OCI-M1 (cell line): ENCODE measurements around the gene LRRC4.

Experiments
- DNase-seq: peaks from one replicate; lab custom pipeline; 2025; lab: John Stamatoyannopoulos, UW

The LRRC4 gene

DNA sequence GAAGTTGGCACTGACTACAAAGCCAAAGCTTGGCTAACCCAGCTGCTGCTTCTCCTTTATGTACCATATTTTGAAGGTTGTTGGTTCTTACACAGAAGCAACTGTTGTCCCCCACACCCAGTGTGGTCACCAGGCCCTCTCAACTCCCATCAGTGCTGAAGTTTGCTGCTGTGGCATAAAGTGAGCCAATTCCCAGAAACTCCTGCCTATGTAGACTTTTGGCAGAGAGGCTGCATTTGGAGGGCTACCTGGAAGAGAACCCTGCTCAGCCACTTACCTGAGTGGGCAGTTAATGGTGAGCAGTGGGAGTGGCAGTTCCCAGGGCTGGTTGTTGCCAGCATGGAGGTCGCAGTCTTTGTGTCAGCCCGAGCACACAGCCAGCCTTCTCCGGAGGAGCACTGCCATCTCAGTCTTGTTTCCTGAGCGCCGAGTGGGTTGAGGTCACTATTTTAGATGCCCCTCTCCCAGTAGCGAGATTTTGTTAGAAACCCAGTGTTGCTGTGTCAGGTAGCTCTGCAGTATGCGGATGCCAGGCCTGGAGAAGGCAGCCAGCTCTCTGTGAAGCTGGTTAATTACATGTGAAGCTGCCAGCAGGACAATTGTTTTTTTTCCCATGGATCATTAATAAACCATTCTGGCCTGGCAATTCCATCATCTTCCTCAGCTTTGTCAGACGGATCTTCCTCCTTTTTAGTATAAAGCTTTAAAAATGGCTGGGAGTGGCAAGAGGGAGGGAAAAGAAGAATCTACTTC lies 24.5 kb downstream of the LRRC4 start:
- DNase-seq: no peak

DNA sequence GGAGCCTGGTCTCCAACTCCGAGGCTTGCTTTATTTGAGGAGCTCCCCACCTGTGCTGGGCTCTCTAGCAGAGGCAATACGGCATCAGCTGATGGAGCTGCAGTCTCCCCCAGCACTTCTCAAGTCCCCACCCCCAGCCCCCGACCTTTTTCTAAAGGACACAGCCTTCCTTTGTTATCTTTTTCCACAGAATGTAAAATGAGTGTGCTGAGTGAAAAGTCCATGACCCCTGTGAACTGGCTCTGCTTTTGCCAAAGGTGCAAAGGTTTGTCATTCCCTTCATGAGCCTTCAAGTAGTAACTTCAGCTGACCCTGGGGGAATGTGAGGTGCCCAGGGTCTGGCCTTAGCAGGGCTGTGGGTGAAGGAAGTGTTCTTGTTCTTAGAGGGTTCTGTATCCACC lies 25.5 kb downstream of the LRRC4 start:
- DNase-seq: no peak

DNA sequence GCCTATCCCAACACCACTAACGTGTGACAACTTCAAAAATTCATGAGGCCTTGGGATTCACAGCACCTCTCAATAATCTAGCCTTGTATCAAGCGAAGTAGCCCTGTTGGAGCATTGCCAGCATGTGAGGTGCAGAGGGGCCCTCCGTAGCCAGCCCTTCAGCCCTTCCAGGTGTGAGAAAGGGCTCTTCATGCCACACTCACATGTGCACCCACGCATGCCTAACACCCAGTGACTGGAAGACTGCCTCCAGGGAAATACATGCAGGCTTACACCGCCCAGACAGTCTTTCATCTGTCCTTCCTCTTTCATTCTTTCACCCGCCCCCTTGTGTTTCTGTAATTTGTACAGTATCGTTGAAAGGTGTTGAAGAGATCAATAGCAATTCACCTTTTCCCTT lies 26.1 kb downstream of the LRRC4 start:
- DNase-seq: no peak

DNA sequence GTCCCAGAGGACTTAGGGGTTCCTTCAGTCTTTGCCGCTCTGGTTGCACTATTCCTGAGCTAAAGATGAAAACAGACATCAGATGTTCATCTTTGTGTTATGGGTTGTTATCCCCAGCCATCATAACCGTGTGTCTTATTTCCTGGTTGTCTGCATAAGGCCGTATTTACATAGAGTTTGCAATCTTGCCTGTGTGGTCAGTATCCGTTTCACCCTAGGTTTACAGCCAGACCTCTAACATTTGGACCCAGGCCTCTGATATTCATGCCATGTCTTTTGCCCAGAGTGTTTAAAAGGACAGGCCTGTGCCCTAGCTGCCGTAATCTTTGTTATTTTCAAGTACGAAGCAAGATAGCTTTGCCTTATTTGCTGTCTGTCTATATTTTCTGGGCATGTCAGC lies 26.6 kb downstream of the LRRC4 start:
- DNase-seq: no peak

DNA sequence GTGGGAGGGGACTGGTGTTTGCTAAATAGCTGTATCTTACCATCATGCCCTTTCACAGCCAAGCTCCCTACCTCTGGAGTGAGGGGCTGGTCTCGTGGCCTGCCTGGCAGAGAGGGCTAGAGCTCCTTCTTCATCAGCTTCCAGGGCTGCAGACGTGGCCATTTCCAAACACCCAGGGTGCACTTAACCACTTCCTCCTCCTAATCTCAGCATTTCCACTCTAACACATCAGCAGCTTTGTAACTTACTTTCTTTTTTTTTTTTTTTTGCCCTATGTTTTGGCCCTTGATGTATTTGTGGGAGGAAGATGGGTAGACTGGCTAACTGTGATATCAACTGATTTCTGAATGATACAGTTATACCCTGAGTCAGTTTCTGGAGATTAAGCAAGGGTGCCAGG lies 27.4 kb downstream of the LRRC4 start:
- DNase-seq: peak; percentile 38

DNA sequence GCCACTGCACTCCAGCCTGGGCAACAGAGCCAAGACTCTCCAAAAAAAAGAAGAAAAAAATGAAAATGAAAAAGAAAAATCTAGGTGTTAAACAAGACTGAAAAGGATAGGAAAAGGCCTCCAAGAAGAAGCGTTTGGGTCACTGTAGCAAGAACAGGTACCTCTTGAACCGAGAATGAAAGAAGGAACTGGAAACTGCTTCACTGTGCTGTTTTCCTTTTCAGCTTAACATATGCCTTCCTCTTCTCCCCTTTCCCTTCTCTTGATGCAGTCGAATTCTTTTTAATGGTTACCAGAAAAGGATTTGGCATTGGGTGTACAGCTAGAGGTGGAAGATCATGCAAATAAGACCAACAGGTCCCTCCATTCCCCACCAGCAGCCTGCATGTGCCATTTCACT lies 28.1 kb downstream of the LRRC4 start:
- DNase-seq: no peak

DNA sequence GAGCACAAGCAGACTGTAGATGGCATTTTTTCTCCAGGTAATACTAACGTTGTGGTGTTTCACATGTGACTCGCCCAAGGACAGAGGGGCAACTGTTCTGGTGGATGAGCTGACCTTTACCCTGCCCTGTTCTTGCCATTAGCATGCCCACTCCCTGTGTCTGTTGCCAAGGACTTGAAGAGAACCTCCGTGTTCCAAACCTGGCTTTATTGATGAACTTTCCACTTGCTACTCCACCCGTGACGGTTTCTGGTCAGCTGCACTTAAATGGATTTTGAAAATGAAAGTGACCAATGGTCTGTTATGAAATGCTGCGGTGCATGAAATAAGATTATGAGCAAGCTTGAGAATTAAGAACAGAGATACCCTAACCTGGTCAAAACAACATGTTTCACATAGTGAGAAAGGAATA lies 30.4 kb downstream of the LRRC4 start:
- no peak for DNase-seq

DNA sequence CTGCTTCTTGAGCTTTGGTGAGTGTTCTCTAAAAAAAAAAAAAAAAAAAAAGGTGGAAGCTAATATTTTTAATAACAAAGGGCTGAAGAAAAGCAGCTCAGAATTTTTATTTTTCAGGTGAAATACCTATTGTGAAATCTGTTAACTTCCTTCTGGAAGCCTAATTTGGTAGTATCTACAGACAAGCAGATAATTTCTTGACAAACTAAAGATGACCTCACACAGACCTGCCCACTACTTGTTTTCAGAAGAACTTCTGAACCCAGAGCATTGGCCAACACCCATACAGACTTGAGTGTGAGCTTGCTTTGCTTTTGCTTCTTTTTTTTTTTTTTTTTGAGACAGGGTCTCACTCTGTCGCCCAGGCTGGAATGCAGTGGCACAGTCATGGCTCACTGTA lies 31.2 kb downstream of the LRRC4 start:
- DNase-seq: no peak

DNA sequence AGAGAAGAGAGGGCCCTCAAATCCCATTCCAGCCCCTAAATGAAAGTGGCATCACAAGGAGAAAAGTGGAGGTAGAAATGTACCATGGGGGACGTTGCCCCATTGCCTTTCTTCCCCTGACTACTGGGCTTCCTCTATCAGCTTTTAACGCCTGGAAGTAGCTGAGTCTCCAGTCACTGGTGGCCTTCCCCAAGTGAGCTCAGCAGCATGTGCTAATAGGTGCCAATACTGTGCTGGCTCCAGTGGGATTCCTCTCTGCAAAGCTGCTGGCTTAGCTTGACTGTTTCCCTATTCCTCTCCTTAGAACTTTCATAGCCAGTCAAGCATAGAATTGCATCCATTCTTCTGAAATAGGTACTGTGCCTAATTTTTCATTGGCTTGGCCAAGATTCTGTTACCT lies 32.6 kb downstream of the LRRC4 start:
- no peak for DNase-seq

DNA sequence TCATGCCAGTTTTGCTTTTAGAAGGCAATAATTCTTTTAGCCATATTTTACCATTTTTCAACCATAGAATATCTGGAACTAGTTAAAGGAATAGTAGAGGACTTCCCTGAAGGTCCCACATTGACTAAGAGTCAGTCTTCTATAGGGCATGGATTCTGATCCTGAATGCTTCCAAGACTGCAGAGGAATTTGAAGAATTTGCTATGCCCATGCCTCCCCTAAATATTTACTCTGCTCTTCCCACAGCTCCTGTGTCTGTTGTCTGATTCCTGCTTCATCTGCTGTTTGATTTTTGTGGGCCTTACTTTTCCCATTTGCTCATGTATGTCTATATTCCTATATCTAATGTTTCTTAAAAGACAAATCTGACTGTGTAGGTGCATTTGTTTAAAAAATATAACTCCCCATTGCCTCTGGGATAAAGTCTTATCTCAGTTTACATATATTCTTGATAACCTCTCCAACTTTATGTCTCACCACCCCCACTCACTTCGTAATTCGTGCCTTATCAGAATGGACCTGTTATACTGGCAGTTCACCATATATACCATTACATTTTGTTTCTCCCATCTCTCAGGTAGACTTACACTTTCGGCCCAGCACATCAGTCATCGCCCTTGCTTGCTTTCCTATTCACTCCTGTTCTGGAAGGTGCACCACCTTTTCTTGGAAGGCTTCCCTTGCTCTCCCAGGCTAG lies 33.9 kb downstream of the LRRC4 start:
- peak; percentile 20 for DNase-seq

DNA sequence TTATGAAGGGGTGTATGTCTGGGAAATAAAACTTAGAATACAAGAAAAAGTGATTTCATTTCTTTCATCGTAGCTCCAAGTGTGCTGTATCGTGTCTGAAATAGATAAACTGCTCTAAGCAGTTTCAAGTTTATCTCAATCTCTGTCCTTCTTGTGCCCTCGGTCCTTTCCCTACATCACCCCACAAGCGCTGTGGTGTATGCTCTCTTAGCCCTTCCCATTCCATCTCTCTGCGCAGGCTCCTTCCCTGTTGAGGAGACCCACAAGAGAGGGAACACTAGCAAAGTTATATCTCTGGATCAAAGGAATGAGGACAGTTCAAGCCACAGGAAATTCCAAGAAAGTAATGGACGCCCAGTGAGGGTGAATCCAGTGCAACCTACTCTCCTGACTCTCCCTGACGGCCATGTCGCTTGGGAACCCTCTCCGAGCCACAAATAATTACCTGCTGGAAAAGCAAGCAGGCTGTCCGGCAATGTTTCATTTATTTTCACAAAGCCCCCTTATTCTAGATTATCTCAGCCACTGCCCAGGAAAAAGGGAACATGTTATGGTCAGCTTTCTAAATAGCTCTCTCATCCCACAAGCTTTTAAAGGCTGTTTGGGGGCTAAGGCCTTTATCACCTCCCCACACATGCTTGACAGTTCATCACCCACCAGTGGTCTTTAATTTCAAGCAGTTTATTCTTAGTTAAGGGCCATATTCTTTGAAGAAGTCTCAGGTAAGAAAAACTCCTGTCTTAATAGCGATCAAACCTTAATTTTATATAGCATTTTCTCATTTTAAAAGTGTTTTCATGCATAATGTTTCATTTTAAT lies 34.8 kb downstream of the LRRC4 start:
- DNase-seq: peak; percentile 22

DNA sequence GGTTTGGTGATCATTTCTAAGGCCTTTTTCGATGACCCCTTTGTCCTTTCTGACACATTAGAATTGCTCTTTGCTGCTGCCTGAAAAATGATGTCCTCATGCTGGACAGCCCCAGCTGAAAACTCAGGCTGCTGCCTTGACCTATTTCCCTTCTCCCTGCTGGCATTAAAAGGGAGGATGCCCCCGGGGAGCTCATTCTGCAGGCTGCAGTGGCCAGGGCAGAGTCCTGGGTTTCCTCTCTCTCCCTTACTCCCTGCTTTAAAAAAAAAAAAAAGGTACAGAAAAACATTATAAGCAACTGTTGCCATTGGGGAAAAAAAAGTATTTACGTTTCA lies 35.4 kb downstream of the LRRC4 start:
- no peak for DNase-seq

DNA sequence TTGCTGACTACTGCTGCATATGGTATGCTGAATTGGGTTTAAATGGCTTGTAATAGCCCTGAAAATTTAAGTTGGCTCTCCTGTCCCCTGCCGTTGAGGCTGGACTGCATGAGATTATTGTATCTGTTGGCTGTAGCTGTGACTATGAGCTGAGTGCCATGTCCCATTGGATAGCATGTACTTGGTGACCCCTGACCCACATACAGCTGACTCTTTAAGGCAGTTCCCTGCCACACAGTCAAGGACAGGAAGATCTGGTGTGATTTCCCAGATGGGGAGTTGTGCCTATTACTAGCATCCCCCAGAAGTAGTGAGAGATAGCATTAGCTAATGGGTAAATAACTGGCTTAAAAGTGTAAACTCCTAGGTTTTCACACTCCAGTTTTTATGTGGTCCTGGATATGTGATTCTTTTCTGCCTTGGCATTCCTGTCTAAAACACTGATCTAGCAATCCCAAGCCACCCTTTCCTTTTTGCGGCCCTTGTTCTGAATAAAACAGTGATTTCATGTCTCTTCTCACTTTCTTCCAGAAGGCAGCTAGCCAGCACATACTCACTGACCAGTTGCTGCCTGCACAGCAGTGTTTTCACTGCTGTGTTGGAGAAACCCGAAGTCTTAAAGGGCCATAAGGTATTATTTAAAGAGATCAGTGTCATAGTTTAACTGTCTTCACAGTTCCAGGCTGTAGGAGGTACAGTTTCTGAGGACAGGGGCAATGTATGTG lies 35.9 kb downstream of the LRRC4 start:
- DNase-seq: no peak

DNA sequence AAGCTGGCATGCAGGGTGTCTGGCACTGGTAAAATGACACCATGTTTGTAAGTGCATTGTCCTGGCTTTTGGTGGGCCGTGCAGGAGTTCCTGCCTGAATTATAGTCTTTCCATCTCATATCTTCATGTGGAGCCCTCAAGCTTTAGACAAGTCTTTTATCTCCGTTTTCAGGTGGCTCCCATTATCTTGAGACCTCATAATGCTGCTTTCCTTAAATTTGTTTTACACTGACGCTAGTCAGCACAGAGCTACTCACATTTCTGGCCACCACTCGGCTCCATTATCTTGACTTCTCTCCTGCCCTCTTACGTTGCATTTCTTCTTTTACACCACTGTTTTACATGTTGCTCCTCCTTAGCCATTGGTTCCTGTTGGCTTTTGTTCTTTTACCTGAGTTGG lies 37.2 kb downstream of the LRRC4 start:
- DNase-seq: no peak

DNA sequence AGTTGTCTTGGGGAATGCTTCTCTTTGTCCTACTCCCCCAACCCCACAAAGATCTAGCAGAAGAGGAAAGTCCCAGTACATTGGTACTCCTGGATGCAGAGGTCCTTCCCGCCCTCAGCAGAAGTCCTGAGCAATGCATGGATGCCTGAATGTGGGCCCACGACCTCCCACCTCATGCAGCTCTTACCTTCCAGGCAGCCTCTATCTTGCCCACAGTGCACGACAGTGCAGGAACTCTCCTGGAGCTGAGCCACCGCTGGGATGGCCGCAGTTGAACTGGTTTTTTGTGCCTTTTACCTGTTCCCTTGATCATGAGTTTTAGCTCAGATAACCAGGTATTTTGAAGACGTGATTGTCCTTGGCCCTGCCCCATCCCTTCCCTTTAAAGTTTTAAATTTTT lies 37.9 kb downstream of the LRRC4 start:
- DNase-seq: no peak

DNA sequence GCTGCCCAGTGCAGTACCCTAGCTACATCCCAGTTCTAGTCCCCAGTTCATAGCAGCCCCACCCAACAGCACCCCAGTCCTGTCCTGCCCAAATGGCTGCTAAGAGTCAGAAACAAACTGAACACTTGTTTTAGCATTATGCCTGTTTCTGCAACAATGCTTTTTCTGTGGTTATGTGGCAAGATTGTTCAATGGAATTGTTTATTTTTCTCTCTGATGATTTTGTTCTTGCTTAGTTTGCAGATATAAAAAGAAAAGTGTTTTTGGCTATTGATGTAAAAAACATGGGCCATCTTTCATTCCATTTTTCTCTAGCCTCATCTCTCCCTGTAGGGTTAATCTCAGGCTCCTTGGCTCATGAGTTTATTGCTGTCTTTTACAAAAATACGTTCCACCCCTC lies 42.5 kb downstream of the LRRC4 start:
- no peak for DNase-seq

DNA sequence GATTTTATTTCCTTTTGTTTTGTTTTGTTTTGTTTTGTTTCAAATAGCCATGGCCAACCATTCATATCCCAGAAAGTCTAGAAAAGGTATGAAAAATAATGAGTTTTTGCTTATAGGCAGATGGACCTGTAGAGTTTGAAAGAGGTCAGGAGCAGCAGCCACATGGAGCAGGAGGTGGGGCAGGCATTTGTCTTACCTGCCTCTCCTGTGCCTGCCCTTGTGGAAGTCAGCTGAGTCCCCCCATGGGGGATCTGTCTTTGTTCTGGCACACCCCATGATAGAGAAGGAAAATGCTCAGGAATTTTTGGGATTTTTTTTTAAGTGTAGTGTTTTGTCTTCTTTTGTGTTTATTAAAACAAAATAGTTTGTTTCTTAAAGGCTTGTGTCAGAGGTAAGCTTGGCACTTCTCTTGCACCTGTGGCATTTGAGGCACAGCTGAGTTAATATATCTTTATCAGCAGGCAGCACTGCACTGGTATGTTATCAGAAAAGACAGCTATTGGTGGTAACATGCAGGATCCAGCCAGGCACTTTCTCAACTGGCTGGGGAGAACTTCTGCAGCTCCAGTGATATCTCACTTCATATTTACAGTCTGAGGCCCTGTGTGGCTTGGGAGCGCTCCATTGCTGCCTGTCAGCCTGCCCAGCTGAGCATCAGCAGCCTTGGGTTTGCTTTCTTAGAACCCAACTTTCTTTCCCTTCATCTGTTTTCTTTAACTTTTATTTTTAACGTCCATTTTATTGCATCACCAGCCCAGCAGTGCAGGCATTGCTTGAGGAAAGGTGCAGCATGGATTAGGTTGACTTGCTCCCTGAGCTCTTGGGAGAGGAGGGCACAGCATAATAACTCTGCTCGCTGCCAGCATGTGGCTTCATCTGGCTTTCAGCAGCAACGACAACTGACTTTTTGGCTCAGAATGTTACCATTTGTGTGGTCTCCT lies 44.4 kb downstream of the LRRC4 start:
- DNase-seq: peak; percentile 76

DNA sequence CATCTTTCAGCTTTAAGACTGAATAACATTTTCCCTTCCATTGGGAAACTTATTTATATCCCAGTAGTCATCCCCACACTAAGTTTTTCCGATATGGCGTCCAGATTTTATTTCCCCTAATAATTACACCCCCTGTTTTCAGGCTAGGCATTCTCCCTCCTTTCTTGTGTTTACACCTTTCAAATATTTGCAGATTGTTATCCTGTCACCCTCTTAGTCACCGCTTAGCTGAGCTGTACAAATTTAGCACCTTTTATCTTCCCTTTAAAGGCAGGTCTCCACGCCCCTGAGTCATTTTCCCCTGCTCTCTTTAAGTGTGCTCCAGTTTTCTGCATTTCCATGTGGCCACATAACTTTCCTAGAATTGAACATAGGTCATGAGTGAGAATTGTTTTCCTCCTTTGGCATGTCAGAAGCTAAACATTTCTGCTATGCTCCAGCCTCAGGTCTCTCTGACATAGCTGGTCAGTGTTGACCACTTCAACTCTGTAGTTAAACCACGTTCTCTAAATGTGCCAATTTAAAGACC lies 47.4 kb downstream of the LRRC4 start:
- no peak for DNase-seq

DNA sequence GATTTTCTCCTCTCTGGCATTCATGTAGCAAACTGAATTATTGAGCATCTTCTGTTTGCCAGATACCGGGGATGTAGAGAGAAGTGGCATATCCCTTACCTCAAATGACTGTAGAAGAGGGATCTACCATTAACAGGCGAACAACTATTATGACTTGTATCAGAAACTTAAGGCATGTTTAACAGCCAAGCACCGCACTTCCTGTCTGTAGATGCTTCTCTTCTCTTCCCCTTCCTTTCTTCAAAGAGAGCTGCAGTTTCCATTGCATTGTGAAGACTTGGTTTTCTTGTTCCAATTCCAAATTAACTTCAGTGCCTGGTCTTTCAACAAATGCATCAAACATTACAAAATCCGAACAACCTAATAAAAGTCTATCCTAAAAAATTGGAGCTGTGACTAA lies 49.3 kb downstream of the LRRC4 start:
- no peak for DNase-seq

DNA sequence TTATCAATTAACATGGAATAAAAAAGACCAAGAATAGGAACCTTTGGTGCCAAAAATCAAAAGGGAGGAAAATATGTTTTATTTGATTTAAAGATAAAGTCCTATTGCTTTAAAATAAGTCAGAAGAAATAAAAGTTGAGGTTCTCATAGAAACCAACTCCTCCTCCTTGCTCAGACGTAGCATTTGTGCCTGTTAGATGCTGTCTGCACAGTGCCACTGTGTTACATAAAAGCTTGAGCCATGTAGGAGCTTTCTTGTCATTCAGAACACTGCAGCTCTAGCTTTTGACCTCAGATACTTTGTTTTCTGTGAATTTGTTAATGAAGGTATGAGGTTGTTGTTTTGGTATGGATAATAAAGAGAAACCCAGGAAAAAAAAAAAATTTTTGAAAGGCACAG lies 50.3 kb downstream of the LRRC4 start:
- no peak for DNase-seq

DNA sequence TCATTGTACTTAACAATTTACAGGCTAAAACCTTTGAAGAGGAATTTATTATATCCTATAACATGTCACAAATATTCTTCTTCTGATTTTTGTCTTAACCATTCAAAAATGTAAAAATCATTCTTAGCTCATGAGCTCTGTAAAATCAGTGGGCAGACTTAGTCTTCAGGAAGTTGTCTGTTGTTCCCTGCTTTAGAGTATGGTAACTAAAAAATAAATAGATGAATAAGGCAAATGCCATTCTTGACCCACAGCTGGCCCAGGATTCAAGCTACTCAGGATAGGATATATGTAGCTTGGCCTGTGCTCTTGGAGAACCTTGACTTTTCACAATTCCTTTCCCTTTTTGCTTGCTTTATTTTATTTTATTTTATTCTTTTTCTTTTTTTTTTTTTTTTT lies 51.5 kb downstream of the LRRC4 start:
- no peak for DNase-seq
